ENCODE data around the gene SPTBN4. TPM values are rescaled to one million over a fixed set of nuclear protein-coding genes. Genes with fewer than 3 reads are reported as not detected.
A peak's percentile ranks its signal among the peaks of the same experiment; 100 is the strongest.
"Not testable (repeated sequence)": the region's sequence is repeated elsewhere in the genome, so short reads cannot be mapped to it uniquely, and the experiment has no call there.

Gene SPTBN4
- polyA plus RNA-seq, 1 donor from 2014 or later = 12.7 TPM

DNA sequence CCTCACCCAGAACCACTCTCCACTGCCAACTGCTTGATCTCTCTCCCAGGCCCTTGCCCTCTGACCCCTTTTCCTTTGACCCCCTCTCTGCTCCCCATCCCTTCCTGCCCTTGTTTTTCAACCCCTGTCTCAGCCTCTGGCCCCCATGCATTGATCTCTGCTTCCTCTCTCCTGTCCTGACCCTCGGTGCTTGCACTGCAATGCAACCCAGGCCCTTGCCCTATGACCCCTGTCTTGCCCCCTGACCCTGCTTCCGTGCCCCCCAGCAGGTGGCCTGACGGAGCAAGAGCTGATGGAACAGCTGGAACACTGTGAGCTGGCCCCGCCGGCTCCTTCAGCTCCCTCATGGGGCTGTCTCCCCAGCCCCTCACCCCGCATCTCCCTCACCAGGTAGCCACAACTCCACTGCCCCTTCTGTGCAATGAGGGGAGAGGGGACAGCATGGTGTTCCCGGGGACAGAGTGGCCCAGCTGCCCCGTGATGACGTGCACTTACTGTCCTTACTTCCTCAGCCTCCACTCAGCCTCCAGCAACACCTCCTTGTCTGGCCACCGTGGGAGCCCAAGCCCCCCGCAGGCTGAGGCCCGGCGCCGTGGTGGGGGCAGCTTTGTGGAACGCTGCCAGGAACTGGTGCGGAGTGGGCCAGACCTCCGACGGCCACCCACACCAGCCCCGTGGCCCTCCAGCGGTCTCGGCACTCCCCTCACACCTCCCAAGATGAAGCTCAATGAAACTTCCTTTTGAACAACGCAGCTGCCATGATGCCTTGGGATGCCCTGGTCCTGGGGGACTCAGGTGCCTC, 123.9 kb downstream of the SPTBN4 start:
- H3K36me3 ChIP-seq (ENCODE audit: insufficient read depth, low read length) = no peaks in the 10 kb centered on the region
- H3F3A ChIP-seq (ENCODE audit: insufficient read depth, low read length, poor library complexity, severe bottlenecking) = no peaks in the 10 kb centered on the region
- no peak overlapping the region for H3K4me2 ChIP-seq (ENCODE audit: low read length)
- TF ChIP-seq, protein P1, sequence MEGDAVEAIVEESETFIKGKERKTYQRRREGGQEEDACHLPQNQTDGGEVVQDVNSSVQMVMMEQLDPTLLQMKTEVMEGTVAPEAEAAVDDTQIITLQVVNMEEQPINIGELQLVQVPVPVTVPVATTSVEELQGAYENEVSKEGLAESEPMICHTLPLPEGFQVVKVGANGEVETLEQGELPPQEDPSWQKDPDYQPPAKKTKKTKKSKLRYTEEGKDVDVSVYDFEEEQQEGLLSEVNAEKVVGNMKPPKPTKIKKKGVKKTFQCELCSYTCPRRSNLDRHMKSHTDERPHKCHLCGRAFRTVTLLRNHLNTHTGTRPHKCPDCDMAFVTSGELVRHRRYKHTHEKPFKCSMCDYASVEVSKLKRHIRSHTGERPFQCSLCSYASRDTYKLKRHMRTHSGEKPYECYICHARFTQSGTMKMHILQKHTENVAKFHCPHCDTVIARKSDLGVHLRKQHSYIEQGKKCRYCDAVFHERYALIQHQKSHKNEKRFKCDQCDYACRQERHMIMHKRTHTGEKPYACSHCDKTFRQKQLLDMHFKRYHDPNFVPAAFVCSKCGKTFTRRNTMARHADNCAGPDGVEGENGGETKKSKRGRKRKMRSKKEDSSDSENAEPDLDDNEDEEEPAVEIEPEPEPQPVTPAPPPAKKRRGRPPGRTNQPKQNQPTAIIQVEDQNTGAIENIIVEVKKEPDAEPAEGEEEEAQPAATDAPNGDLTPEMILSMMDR (IDR thresholded peaks at IDR 0.05; ENCODE audit: poor library complexity, severe bottlenecking) = no peak
- TF ChIP-seq, protein P2, sequence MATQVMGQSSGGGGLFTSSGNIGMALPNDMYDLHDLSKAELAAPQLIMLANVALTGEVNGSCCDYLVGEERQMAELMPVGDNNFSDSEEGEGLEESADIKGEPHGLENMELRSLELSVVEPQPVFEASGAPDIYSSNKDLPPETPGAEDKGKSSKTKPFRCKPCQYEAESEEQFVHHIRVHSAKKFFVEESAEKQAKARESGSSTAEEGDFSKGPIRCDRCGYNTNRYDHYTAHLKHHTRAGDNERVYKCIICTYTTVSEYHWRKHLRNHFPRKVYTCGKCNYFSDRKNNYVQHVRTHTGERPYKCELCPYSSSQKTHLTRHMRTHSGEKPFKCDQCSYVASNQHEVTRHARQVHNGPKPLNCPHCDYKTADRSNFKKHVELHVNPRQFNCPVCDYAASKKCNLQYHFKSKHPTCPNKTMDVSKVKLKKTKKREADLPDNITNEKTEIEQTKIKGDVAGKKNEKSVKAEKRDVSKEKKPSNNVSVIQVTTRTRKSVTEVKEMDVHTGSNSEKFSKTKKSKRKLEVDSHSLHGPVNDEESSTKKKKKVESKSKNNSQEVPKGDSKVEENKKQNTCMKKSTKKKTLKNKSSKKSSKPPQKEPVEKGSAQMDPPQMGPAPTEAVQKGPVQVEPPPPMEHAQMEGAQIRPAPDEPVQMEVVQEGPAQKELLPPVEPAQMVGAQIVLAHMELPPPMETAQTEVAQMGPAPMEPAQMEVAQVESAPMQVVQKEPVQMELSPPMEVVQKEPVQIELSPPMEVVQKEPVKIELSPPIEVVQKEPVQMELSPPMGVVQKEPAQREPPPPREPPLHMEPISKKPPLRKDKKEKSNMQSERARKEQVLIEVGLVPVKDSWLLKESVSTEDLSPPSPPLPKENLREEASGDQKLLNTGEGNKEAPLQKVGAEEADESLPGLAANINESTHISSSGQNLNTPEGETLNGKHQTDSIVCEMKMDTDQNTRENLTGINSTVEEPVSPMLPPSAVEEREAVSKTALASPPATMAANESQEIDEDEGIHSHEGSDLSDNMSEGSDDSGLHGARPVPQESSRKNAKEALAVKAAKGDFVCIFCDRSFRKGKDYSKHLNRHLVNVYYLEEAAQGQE (IDR thresholded peaks at IDR 0.05; ENCODE audit: borderline replicate concordance) = no peak
- TF ChIP-seq TAF1 (IDR thresholded peaks at IDR 0.05; ENCODE audit: low read depth) (no peak), RAD21 (conservative IDR thresholded peaks at IDR 0.05) (no peak), EP300 (conservative IDR thresholded peaks at IDR 0.05; ENCODE audit: poor library complexity, severe bottlenecking) (no peak), SMC3 (conservative IDR thresholded peaks at IDR 0.05; ENCODE audit: poor library complexity) (no peak), EZH2 (IDR thresholded peaks at IDR 0.05; ENCODE audit: borderline replicate concordance, insufficient read depth, low read length, poor library complexity, severe bottlenecking) (no peak), POLR2AphosphoS5 (IDR thresholded peaks at IDR 0.05) (no peak), MXI1 (conservative IDR thresholded peaks at IDR 0.05; ENCODE audit: poor library complexity, severe bottlenecking) (no peak)
- H3K79me2 ChIP-seq (replicated peaks; ENCODE audit: insufficient read depth, low read length) = no peaks in the 10 kb centered on the region
- H4K20me1 ChIP-seq (ENCODE audit: insufficient read depth) = no peaks in the 10 kb centered on the region
- H3K4me3 ChIP-seq (ENCODE audit: low read length) = no peak overlapping the region
- no peak overlapping the region for H3K27ac ChIP-seq (ENCODE audit: low read length)
- H3K9ac ChIP-seq (ENCODE audit: low read length) = no peak overlapping the region
- H2AFZ ChIP-seq (ENCODE audit: low read depth, low read length) = no peak overlapping the region
- H3K9me3 ChIP-seq (ENCODE audit: low read length) = no peaks in the 10 kb centered on the region
- H3K9me2 ChIP-seq (ENCODE audit: insufficient read depth, low read length) = no peaks in the 10 kb centered on the region
- H3K27me3 ChIP-seq (ENCODE audit: insufficient read depth, low read depth, low read length) = no peaks in the 10 kb centered on the region

DNA sequence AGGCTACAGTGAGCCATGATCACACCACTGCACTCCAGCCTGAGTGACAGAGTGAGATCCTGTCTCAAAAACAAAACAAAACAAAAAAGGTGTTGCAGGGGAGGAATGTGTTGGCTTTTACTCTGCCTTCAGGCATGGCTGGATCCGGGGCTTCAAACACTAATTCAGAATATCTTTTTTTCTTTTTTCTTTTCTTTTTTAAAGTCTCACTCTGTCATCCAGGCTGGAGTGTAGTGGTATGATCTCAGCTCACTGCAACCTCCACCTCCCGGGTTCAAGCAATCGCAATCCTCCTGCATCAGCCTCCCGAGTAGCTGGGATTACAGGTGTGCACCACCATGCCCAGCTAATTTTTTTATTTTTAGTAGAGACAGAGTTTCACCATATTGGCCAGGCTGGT, 124.9 kb downstream of the SPTBN4 start:
- H3K4me2 ChIP-seq (ENCODE audit: low read length); H3K9ac ChIP-seq (ENCODE audit: low read length); H3K9me3 ChIP-seq (ENCODE audit: low read length); H3F3A ChIP-seq (ENCODE audit: insufficient read depth, low read length, poor library complexity, severe bottlenecking); H4K20me1 ChIP-seq (ENCODE audit: insufficient read depth); H3K9me2 ChIP-seq (ENCODE audit: insufficient read depth, low read length); H3K79me2 ChIP-seq (replicated peaks; ENCODE audit: insufficient read depth, low read length); H3K27me3 ChIP-seq (ENCODE audit: insufficient read depth, low read depth, low read length); H3K36me3 ChIP-seq (ENCODE audit: insufficient read depth, low read length); H2AFZ ChIP-seq (ENCODE audit: low read depth, low read length); H3K4me3 ChIP-seq (ENCODE audit: low read length): not testable (repeated sequence)
- peak overlapping the region; percentile 85 for H3K27ac ChIP-seq (ENCODE audit: low read length)

All from neural cell (in vitro differentiated cells).